PC-3 (cell line): ENCODE data around the gene CADPS2. TPM values are rescaled to one million over a fixed set of nuclear protein-coding genes. Genes with fewer than 3 reads are reported as not detected.
A peak's percentile ranks its signal among the peaks of the same experiment; 100 is the strongest.

Source experiments
- ATAC-seq: fragments of 200-7000 bp; cut with Tn5 transposase; 2 replicates; pipeline ENCODE4 v1.9.1; 2020; ENCODE audit warnings: mild to moderate bottlenecking, moderate library complexity
- BruUV-seq: library from RNA; stranded (reverse); fragments of 400-500 nt; replicated peaks from 2 replicates; lab custom pipeline; 2021; lab: Mats Ljungman, UMichigan
- CTCF ChIA-PET: fragments of 300-600 bp; sonication (Branson Sonifier 250); formaldehyde crosslinking; loops from one replicate; lab custom pipeline; 2022; ENCODE audit warnings: antibody characterized with exemption; lab: Charles Lee
- POLR2A ChIA-PET: fragments of 300-600 bp; sonication (Branson Sonifier 250); formaldehyde crosslinking; loops from one replicate; lab custom pipeline; 2022; ENCODE audit warnings: antibody characterized with exemption; ENCODE audit not compliant: unreplicated experiment; lab: Charles Lee
- DNase-seq: peaks from one replicate; pipeline ENCODE4 v3.0.0-alpha.2; 2015
- H2AFZ ChIP-seq: fragments of 300-600 bp; sonication (generic); 2 replicates; pipeline ENCODE4 v1.6.0; 2016; ENCODE audit warnings: antibody characterized with exemption, low read length
- H3F3A ChIP-seq: fragments of 300-600 bp; sonication (generic); one replicate; pipeline ENCODE4 v1.6.0; 2017; ENCODE audit warnings: antibody characterized with exemption, low read length, control low read depth, mild to moderate bottlenecking; ENCODE audit not compliant: unreplicated experiment
- H3K27ac ChIP-seq: fragments of 300-600 bp; sonication (generic); 2 replicates; pipeline ENCODE4 v1.5.1; 2016; ENCODE audit warnings: mild to moderate bottlenecking, low read length
- H3K27me3 ChIP-seq: fragments of 300-600 bp; sonication (generic); 2 replicates; pipeline ENCODE4 v1.6.1; 2016; ENCODE audit warnings: low read length, mixed read lengths
- H3K36me3 ChIP-seq: fragments of 300-600 bp; sonication (generic); 2 replicates; pipeline ENCODE4 v1.6.1; 2016; ENCODE audit warnings: low read depth, mixed run types, low read length, mixed read lengths
- H3K4me1 ChIP-seq: fragments of 300-600 bp; sonication (generic); 2 replicates; pipeline ENCODE4 v1.5.1; 2016; ENCODE audit warnings: low read length; ENCODE audit not compliant: insufficient read depth
- H3K4me2 ChIP-seq: fragments of 300-600 bp; sonication (generic); 2 replicates; pipeline ENCODE4 v1.6.0; 2016; ENCODE audit warnings: low read length
- H3K4me3 ChIP-seq: fragments of 300-600 bp; sonication (generic); 2 replicates; pipeline ENCODE4 v1.5.1; 2016; ENCODE audit warnings: mild to moderate bottlenecking, low read length, mixed read lengths
- H3K79me2 ChIP-seq: fragments of 300-600 bp; sonication (generic); 2 replicates; pipeline ENCODE4 v1.6.1; 2017; ENCODE audit warnings: low read length, mixed read lengths
- H3K9ac ChIP-seq: fragments of 300-600 bp; sonication (generic); 2 replicates; pipeline ENCODE4 v1.6.0; 2016; ENCODE audit warnings: mild to moderate bottlenecking, low read length
- H3K9me2 ChIP-seq: fragments of 300-600 bp; sonication (generic); replicated peaks from 2 replicates; pipeline ENCODE4 v1.6.1; 2016; ENCODE audit warnings: mixed run types, low read length, mixed read lengths
- H3K9me3 ChIP-seq: fragments of 300-600 bp; sonication (generic); 2 replicates; pipeline ENCODE4 v1.6.1; 2016; ENCODE audit warnings: low read length, mixed read lengths
- H4K20me1 ChIP-seq: fragments of 300-600 bp; sonication (generic); 2 replicates; pipeline ENCODE4 v1.6.1; 2016; ENCODE audit warnings: low read length, mixed read lengths
- EZH2 ChIP-seq: fragments of 300-600 bp; sonication (generic); IDR thresholded peaks from one replicate; pipeline ENCODE4 v1.6.1; 2017; ENCODE audit warnings: antibody characterized with exemption, mild to moderate bottlenecking, low read length; ENCODE audit not compliant: unreplicated experiment
- EZH2phosphoT487 ChIP-seq: fragments of 300-600 bp; sonication (generic); IDR thresholded peaks from 2 replicates; pipeline ENCODE4 v1.6.1; 2018; ENCODE audit warnings: mild to moderate bottlenecking, antibody characterized with exemption, low read length, borderline replicate concordance
- intact Hi-C: fragments of 100-400 bp; cut with micrococcal nuclease; formaldehyde crosslinking; loops from 2 replicates; pipeline ENCODE4 v1.9.0; 2023
- total RNA-seq: library from RNA; depleted of rRNA; stranded (reverse); fragments of >200 nt; gene quantifications from 2 replicates; pipeline ENCODE4 v1.2.3, GENCODE V29; 2014
- TF ChIP-seq, protein P1 (sequence below): fragments of 300-600 bp; sonication (generic); conservative IDR thresholded peaks from 2 replicates; pipeline ENCODE4 v1.5.1; 2017; ENCODE audit warnings: antibody characterized with exemption, low read depth, mild to moderate bottlenecking, low read length

Gene CADPS2
- total RNA-seq, 1 experiment from 2014 or later: 9.4 TPM

DNA sequence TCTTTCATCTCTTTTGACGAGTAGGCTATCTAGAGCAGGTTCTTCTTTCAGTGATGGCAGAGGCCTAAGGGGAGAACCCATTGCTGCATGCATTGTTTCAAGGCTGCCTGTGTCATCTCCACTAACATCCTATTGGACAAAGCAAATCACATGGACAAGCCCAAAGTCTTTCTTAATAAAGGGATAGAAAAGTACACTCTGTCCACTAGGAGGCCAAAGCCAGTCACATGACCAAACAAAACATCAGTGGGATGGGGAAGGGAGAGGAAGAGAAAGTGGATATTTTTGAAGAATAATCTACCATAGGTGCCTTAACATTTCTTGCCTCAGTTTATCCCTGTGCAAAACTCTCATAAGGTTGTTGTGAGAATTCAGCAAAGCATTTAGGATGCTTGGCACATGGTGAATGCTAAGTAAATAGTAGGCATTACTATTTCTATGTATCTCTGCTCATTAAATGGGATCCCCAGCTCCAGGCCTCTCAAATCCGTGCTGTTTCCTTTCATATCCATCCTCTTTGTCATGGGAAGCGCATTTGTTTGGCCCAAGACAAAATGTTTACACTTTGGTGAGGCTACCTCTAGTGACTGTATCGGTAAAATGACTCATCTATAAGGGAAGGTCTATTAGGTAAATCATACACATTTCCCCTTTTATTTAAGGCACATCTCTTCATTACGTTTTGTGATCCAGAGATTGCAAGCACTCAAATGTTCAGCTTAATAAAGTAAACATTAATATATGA lies 16.7 kb upstream of the CADPS2 start:
- H3K9me3 ChIP-seq: no peaks in the 10 kb centered on the region
- no peak overlapping the region for H3K9ac ChIP-seq
- DNase-seq: peak; percentile 67
- no peaks in the 10 kb centered on the region for H3K36me3 ChIP-seq
- no peaks in the 10 kb centered on the region for H3K27me3 ChIP-seq
- H3K9me2 ChIP-seq: no peaks in the 10 kb centered on the region
- H3K4me2 ChIP-seq: no peak overlapping the region
- no peaks in the 10 kb centered on the region for H4K20me1 ChIP-seq
- no peaks in the 10 kb centered on the region for H3K79me2 ChIP-seq
- BruUV-seq: no TSS peak
- intact Hi-C loops: loop anchor here (5.0 kb wide), 2 partner anchors 69 to 169 kb away; no protein-coding TSS in a partner anchor
- CTCF ChIA-PET: no interaction called here
- TF ChIP-seq EZH2phosphoT487 (no peak), EZH2 (no peak)
- TF ChIP-seq, protein P1, sequence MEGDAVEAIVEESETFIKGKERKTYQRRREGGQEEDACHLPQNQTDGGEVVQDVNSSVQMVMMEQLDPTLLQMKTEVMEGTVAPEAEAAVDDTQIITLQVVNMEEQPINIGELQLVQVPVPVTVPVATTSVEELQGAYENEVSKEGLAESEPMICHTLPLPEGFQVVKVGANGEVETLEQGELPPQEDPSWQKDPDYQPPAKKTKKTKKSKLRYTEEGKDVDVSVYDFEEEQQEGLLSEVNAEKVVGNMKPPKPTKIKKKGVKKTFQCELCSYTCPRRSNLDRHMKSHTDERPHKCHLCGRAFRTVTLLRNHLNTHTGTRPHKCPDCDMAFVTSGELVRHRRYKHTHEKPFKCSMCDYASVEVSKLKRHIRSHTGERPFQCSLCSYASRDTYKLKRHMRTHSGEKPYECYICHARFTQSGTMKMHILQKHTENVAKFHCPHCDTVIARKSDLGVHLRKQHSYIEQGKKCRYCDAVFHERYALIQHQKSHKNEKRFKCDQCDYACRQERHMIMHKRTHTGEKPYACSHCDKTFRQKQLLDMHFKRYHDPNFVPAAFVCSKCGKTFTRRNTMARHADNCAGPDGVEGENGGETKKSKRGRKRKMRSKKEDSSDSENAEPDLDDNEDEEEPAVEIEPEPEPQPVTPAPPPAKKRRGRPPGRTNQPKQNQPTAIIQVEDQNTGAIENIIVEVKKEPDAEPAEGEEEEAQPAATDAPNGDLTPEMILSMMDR: peak; percentile 50; the same call in 1 of the 2 replicates
- POLR2A ChIA-PET: no interaction called here
- ATAC-seq: peak; percentile 73
- 0 out of 2 replicates have a peak, but pooled peaks cover 8% of the 10 kb centered on the region for H3K4me1 ChIP-seq
- H3K4me3 ChIP-seq: no peak overlapping the region
- no peak overlapping the region for H2AFZ ChIP-seq
- H3K27ac ChIP-seq: peak overlapping the region; percentile 63
- no peaks in the 10 kb centered on the region for H3F3A ChIP-seq

DNA sequence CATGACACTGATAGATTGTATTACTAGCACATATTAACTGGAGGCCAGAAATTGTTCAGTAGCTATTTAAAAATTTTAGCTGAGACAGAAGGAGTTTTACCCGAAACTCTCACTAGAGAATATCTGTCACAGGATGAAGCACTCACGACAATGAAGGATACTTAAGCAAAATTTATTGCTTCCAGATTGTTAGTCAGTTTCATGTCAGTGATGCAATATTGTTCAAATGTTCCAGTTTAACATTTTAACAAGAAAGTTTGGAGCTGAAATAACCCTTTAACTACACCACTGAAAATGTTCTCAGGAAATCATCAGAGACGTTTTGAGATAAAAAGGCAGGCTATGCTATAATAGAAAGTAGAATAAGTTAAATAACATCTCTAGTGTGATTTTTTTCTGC lies 15.0 kb upstream of the CADPS2 start:
- Histone ChIP-seq H3K9ac (no peak overlapping the region), H3K36me3 (no peaks in the 10 kb centered on the region), H3K27ac (no peak overlapping the region), H3K4me3 (no peak overlapping the region), H2AFZ (no peak overlapping the region), H3K9me3 (no peaks in the 10 kb centered on the region), H4K20me1 (no peaks in the 10 kb centered on the region), H3K9me2 (no peaks in the 10 kb centered on the region), H3K4me2 (no peak overlapping the region), H3K79me2 (no peaks in the 10 kb centered on the region), H3F3A (no peaks in the 10 kb centered on the region), H3K4me1 (0 out of 2 replicates have a peak, but pooled peaks cover 8% of the 10 kb centered on the region), H3K27me3 (no peaks in the 10 kb centered on the region)
- DNase-seq (no peak), ATAC-seq (no peak)
- TF ChIP-seq EZH2: no peak
- POLR2A ChIA-PET: no interaction called here
- intact Hi-C loops: loop anchor here (5.0 kb wide), 2 partner anchors 71 to 171 kb away; no protein-coding TSS in a partner anchor
- no TSS peak for BruUV-seq
- CTCF ChIA-PET: interaction anchor here (0.6 kb wide), 1 partner anchor 351 kb away, joined by 4 read pairs; no protein-coding TSS in a partner anchor

- intact Hi-C loops: loop anchor here (2.0 kb wide), 2 partner anchors 158 to 258 kb away; no protein-coding TSS in a partner anchor
Observed at GRCh38 chr7:122896509-122896908, 10.2 kb upstream of the CADPS2 start.

More at GRCh38 chr7:122896509-122896908, 10.2 kb upstream of the CADPS2 start:
- Histone ChIP-seq H3F3A (no peaks in the 10 kb centered on the region), H3K9me3 (no peaks in the 10 kb centered on the region), H3K4me1 (peaks cover 9% of the 10 kb centered on the region), H2AFZ (no peak overlapping the region), H3K36me3 (no peaks in the 10 kb centered on the region), H3K4me3 (no peak overlapping the region), H3K79me2 (no peaks in the 10 kb centered on the region), H3K27ac (no peak overlapping the region), H3K4me2 (no peak overlapping the region), H4K20me1 (no peaks in the 10 kb centered on the region), H3K9me2 (no peaks in the 10 kb centered on the region), H3K27me3 (no peaks in the 10 kb centered on the region), H3K9ac (no peak overlapping the region)
- DNase-seq (peak; percentile 26), ATAC-seq (no peak)
- ChIA-PET POLR2A (no interaction called here), CTCF (no interaction called here)
- TF ChIP-seq EZH2phosphoT487: no peak
- TF ChIP-seq, protein P1: peak; percentile 48
- no TSS peak for BruUV-seq
